Stimulated activated CD4-positive, alpha-beta T cell treated with anti-CD3 and anti-CD28 coated beads, Interleukin-12 subunit alpha, Interleukin-12 subunit beta, amount 100 ng/mL, for 24 hours (primary cell): ENCODE measurements around the gene ARHGAP28.
A peak's percentile ranks its signal among the peaks of the same experiment; 100 is the strongest.

Experiments used
- DNase-seq, 2 experiments: peaks; one replicate each; pipeline ENCODE4 v3.0.0-alpha.2; 2020; ENCODE audit warnings: low read depth in 2 of 2

ARHGAP28 gene

GRCh38 chr18:6873040-6873751, 143.7 kb downstream of the ARHGAP28 start:
- no peak for DNase-seq

- DNase-seq = no peak
Measured at GRCh38 chr18:6874315-6874714, 144.8 kb downstream of the ARHGAP28 start.

- DNase-seq = no peak
Measured at GRCh38 chr18:6875749-6876148, 146.2 kb downstream of the ARHGAP28 start.

- DNase-seq = no peak
Measured at GRCh38 chr18:6876641-6877041, 147.1 kb downstream of the ARHGAP28 start.

GRCh38 chr18:6877288-6877687, 147.8 kb downstream of the ARHGAP28 start:
- DNase-seq = no peak

- DNase-seq = no peak
Measured at GRCh38 chr18:6878556-6879297, 149.2 kb downstream of the ARHGAP28 start.

- no peak for DNase-seq
Measured at GRCh38 chr18:6879508-6880195, 150.1 kb downstream of the ARHGAP28 start.

- no peak for DNase-seq
Measured at GRCh38 chr18:6881034-6881820, 151.7 kb downstream of the ARHGAP28 start.

GRCh38 chr18:6882401-6882800, 152.9 kb downstream of the ARHGAP28 start:
- no peak for DNase-seq

GRCh38 chr18:6885006-6885481, 155.5 kb downstream of the ARHGAP28 start:
- no peak for DNase-seq

- no peak for DNase-seq
Measured at GRCh38 chr18:6885992-6886796, 156.7 kb downstream of the ARHGAP28 start.

GRCh38 chr18:6886797-6887330, 157.3 kb downstream of the ARHGAP28 start:
- DNase-seq = no peak

GRCh38 chr18:6891788-6892187, 162.3 kb downstream of the ARHGAP28 start:
- no peak for DNase-seq

GRCh38 chr18:6901286-6901926, 171.9 kb downstream of the ARHGAP28 start:
- DNase-seq = no peak

GRCh38 chr18:6917072-6917471, 187.6 kb downstream of the ARHGAP28 start:
- no peak for DNase-seq

- DNase-seq = peak in 1 of 2 experiments; percentile 7
Measured at GRCh38 chr18:6920099-6920955, 190.8 kb downstream of the ARHGAP28 start.

- DNase-seq = no peak
Measured at GRCh38 chr18:6921571-6921970, 192.1 kb downstream of the ARHGAP28 start.

- no peak for DNase-seq
Measured at GRCh38 chr18:6923220-6923619, 193.7 kb downstream of the ARHGAP28 start.

GRCh38 chr18:6927153-6927552, 197.6 kb downstream of the ARHGAP28 start:
- DNase-seq = no peak
